ENCODE results near the gene F10.

DNA sequence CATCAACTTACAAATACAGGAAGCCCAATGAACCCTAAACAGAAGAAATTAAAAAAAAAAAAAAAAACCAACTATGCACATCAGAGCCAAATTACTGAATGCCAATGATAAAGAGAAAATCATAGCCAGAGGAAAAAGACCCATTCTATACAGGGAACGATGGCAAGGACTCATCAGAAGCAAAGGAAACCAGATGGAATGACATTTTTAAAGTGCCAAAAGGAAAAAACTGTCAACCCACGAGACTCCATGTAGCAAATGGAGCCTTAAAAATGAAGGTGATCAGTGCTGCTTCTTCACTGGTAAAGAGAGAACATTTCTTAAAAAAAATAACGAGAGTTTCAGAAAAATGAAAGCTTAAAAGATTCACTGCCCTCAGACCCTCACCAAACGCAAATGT lies 67.6 kb downstream of the F10 start:
- TF ChIP-seq EZH2phosphoT487 (IDR thresholded peaks at IDR 0.05; ENCODE audit: borderline replicate concordance, low read length): no peak
- TF ChIP-seq, protein P1, sequence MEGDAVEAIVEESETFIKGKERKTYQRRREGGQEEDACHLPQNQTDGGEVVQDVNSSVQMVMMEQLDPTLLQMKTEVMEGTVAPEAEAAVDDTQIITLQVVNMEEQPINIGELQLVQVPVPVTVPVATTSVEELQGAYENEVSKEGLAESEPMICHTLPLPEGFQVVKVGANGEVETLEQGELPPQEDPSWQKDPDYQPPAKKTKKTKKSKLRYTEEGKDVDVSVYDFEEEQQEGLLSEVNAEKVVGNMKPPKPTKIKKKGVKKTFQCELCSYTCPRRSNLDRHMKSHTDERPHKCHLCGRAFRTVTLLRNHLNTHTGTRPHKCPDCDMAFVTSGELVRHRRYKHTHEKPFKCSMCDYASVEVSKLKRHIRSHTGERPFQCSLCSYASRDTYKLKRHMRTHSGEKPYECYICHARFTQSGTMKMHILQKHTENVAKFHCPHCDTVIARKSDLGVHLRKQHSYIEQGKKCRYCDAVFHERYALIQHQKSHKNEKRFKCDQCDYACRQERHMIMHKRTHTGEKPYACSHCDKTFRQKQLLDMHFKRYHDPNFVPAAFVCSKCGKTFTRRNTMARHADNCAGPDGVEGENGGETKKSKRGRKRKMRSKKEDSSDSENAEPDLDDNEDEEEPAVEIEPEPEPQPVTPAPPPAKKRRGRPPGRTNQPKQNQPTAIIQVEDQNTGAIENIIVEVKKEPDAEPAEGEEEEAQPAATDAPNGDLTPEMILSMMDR (conservative IDR thresholded peaks at IDR 0.05; ENCODE audit: low read depth, low read length): no peak

Data from PC-3 (cell line).